Muscle of leg (tissue), 11 donors: ENCODE results near the gene SLC5A3. TPM values are rescaled to one million over a fixed set of nuclear protein-coding genes. Genes with fewer than 3 reads are reported as not detected.

Experiments
- DNase-seq: peaks from one replicate; pipeline ENCODE4 v3.0.0; 2013
- H3K27ac ChIP-seq: one replicate; pipeline ENCODE4 v1.5.1; 2013; ENCODE audit warnings: mild to moderate bottlenecking, low read length, control low read depth
- H3K27me3 ChIP-seq: one replicate; pipeline ENCODE4 v1.6.1; 2013; ENCODE audit warnings: low read length; ENCODE audit not compliant: control insufficient read depth, insufficient read depth
- H3K36me3 ChIP-seq: one replicate; pipeline ENCODE4 v1.6.1; 2013; ENCODE audit warnings: low read length; ENCODE audit not compliant: control insufficient read depth, insufficient read depth
- H3K4me1 ChIP-seq: one replicate; pipeline ENCODE4 v1.6.1; 2013; ENCODE audit warnings: low read length; ENCODE audit not compliant: control insufficient read depth, insufficient read depth
- H3K4me3 ChIP-seq: one replicate; pipeline ENCODE4 v1.5.1; 2013; ENCODE audit warnings: low read length, control low read depth
- H3K9me3 ChIP-seq: replicated peaks from 2 replicates; pipeline ENCODE4 v1.6.1; 2013; ENCODE audit warnings: low read depth, low read length; ENCODE audit not compliant: control insufficient read depth
- WGBS: methylation state at CpG from one replicate; pipeline ENCODE4 v1.1.5; 2013; ENCODE audit warnings: missing lambda C conversion rate; ENCODE audit not compliant: insufficient coverage; 5-methylcytosine and 5-hydroxymethylcytosine counted together
- polyA plus RNA-seq, 8 donors: library from polyadenylated mRNA; unstranded; fragments of 120-200 nt; gene quantifications; one replicate each; pipeline versions ENCODE4 v1.2.1 to v1.2.3, GENCODE V29; 2013; ENCODE audit warnings: inconsistent platforms in 1 of 8, low replicate concordance in 1 of 8; ENCODE audit not compliant: insufficient read length in 8 of 8, insufficient read depth in 1 of 8
- total RNA-seq: library from RNA; stranded (reverse); fragments of 120-200 nt; gene quantifications from one replicate; pipeline ENCODE4 v1.2.4, GENCODE V29; 2013

SLC5A3 gene
- total and polyA plus RNA-seq, 9 donors: 4.8 to 9.4 (median 5.9) TPM

- Histone ChIP-seq H3K27me3 (no peaks in the 10 kb centered on the region), H3K27ac (no peak overlapping the region), H3K4me3 (no peak overlapping the region), H3K9me3 (no peaks in the 10 kb centered on the region), H3K4me1 (peaks cover 9% of the 10 kb centered on the region), H3K36me3 (no peaks in the 10 kb centered on the region)
- WGBS: no CpG with 5 or more reads among the region's 1 CpG
- no peak for DNase-seq
Measured at GRCh38 chr21:34077888-34078287, 4.5 kb downstream of the SLC5A3 start.

- Histone ChIP-seq H3K36me3 (no peaks in the 10 kb centered on the region), H3K27me3 (no peaks in the 10 kb centered on the region), H3K4me1 (peaks cover 9% of the 10 kb centered on the region), H3K27ac (no peak overlapping the region), H3K4me3 (no peak overlapping the region), H3K9me3 (no peaks in the 10 kb centered on the region)
- 80% methylated on average over 1 of the region's 2 CpGs for WGBS
- DNase-seq: no peak
Measured at GRCh38 chr21:34078915-34079314, 5.5 kb downstream of the SLC5A3 start.

- Histone ChIP-seq H3K27ac (no peak overlapping the region), H3K27me3 (no peaks in the 10 kb centered on the region), H3K9me3 (no peaks in the 10 kb centered on the region), H3K36me3 (no peaks in the 10 kb centered on the region), H3K4me1 (no peaks in the 10 kb centered on the region), H3K4me3 (no peak overlapping the region)
- no peak for DNase-seq
- 96% methylated on average over 3 of the region's 5 CpGs for WGBS
Measured at GRCh38 chr21:34080710-34081109, 7.3 kb downstream of the SLC5A3 start.

GRCh38 chr21:34082769-34083168 lies 9.4 kb downstream of the SLC5A3 start:
- no peaks in the 10 kb centered on the region for H3K4me1 ChIP-seq
- H3K36me3 ChIP-seq: no peaks in the 10 kb centered on the region
- no peaks in the 10 kb centered on the region for H3K9me3 ChIP-seq
- no peak overlapping the region for H3K27ac ChIP-seq
- H3K27me3 ChIP-seq: no peaks in the 10 kb centered on the region
- no peak overlapping the region for H3K4me3 ChIP-seq
- no peak for DNase-seq
- 100% methylated on average over 1 of the region's 4 CpGs for WGBS

- H3K27ac ChIP-seq: no peak overlapping the region
- no peaks in the 10 kb centered on the region for H3K9me3 ChIP-seq
- WGBS: 55% methylated on average over 3 of the region's 3 CpGs
- no peaks in the 10 kb centered on the region for H3K4me1 ChIP-seq
- no peak for DNase-seq
- H3K36me3 ChIP-seq: no peaks in the 10 kb centered on the region
- no peak overlapping the region for H3K4me3 ChIP-seq
- no peaks in the 10 kb centered on the region for H3K27me3 ChIP-seq
Measured at GRCh38 chr21:34083357-34083756, 10.0 kb downstream of the SLC5A3 start.

- Histone ChIP-seq H3K27ac (no peak overlapping the region), H3K27me3 (no peaks in the 10 kb centered on the region), H3K9me3 (no peaks in the 10 kb centered on the region), H3K4me1 (no peaks in the 10 kb centered on the region), H3K4me3 (no peak overlapping the region), H3K36me3 (no peaks in the 10 kb centered on the region)
- WGBS: 90% methylated on average over 2 of the region's 2 CpGs
- DNase-seq: no peak
Measured at GRCh38 chr21:34085129-34085528, 11.8 kb downstream of the SLC5A3 start.

- no peaks in the 10 kb centered on the region for H3K4me1 ChIP-seq
- H3K27me3 ChIP-seq: no peaks in the 10 kb centered on the region
- H3K27ac ChIP-seq: no peak overlapping the region
- H3K9me3 ChIP-seq: no peaks in the 10 kb centered on the region
- WGBS: 100% methylated on average over 3 of the region's 5 CpGs
- H3K36me3 ChIP-seq: no peaks in the 10 kb centered on the region
- DNase-seq: no peak
- H3K4me3 ChIP-seq: no peak overlapping the region
Measured at GRCh38 chr21:34086887-34087306, 13.5 kb downstream of the SLC5A3 start.

GRCh38 chr21:34088752-34089151 lies 15.4 kb downstream of the SLC5A3 start:
- Histone ChIP-seq H3K9me3 (no peaks in the 10 kb centered on the region), H3K4me3 (no peak overlapping the region), H3K27ac (no peak overlapping the region), H3K36me3 (no peaks in the 10 kb centered on the region), H3K4me1 (no peaks in the 10 kb centered on the region), H3K27me3 (no peaks in the 10 kb centered on the region)
- no peak for DNase-seq
- WGBS: 100% methylated on average over 2 of the region's 3 CpGs

- DNase-seq: no peak
- Histone ChIP-seq H3K9me3 (no peaks in the 10 kb centered on the region), H3K4me3 (no peak overlapping the region), H3K27ac (no peak overlapping the region), H3K27me3 (no peaks in the 10 kb centered on the region), H3K36me3 (peaks cover 13% of the 10 kb centered on the region), H3K4me1 (no peaks in the 10 kb centered on the region)
- 87% methylated on average over 3 of the region's 4 CpGs for WGBS
Measured at GRCh38 chr21:34091032-34091431, 17.7 kb downstream of the SLC5A3 start.

- Histone ChIP-seq H3K4me3 (no peak overlapping the region), H3K9me3 (no peaks in the 10 kb centered on the region), H3K36me3 (peaks cover 19% of the 10 kb centered on the region), H3K4me1 (no peaks in the 10 kb centered on the region), H3K27me3 (no peaks in the 10 kb centered on the region), H3K27ac (no peak overlapping the region)
- no CpG with 5 or more reads among the region's 2 CpGs for WGBS
- DNase-seq: no peak
Measured at GRCh38 chr21:34091607-34092006, 18.2 kb downstream of the SLC5A3 start.

- Histone ChIP-seq H3K36me3 (peaks cover 22% of the 10 kb centered on the region), H3K4me1 (no peaks in the 10 kb centered on the region), H3K4me3 (no peak overlapping the region), H3K27ac (no peak overlapping the region), H3K9me3 (no peaks in the 10 kb centered on the region), H3K27me3 (no peaks in the 10 kb centered on the region)
- no peak for DNase-seq
- 100% methylated on average over 1 of the region's 6 CpGs for WGBS
Measured at GRCh38 chr21:34092262-34092921, 19.0 kb downstream of the SLC5A3 start.
